ENCODE results near the gene TSPAN18. TPM values are rescaled to one million over a fixed set of nuclear protein-coding genes. Genes with fewer than 3 reads are reported as not detected.
A peak's percentile ranks its signal among the peaks of the same experiment; 100 is the strongest.

TSPAN18 gene
- total and polyA plus RNA-seq, 2 of the 8 experiments (the other 6 are each of a cell fraction or from before 2014, with no cell fraction given), result 5.2 to 10.2 TPM

DNA sequence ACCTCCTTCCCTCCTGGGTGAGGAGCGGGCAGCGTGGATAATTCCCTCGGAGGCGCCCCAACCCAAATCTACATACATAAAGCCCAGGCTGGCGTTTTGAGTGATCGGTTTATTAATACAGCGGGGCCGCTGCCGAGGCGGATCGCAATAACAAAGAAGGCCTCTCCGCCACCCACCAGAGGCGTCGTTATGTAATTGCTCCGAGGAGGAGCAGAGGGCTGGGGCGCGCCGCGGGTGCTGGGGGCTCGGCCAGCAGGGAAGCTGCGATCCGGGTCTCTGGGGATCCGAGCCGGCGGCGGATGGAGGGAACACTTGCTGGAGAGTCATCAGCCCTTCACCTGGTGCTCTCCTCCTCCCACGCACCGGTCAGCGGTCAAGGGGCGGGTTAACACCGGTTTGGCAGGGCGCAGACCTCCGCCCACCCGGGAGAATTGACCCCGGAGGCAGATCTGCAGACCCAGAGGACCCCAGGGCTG is 230.3 kb downstream of the TSPAN18 start:
- POLR2A ChIA-PET (ENCODE audit: partially characterized antibody), result interaction anchor here (1.0 to 2.0 kb wide), 2 partner anchors 11 to 12 kb away, joined by 3 to 7 read pairs; no protein-coding TSS in a partner anchor
- no peaks in the 10 kb centered on the region for H3K79me2 ChIP-seq (ENCODE audit: control insufficient read depth in 1 of 2, insufficient read depth in 2 of 2, low read length in 2 of 2)
- no peak overlapping the region for H2AFZ ChIP-seq (ENCODE audit: low read length)
- H3K36me3 ChIP-seq (ENCODE audit: control insufficient read depth in 2 of 4, insufficient read depth in 4 of 4, low read length in 3 of 4), result no peaks in the 10 kb centered on the region
- peak overlapping the region; percentile 65 for H4K5ac ChIP-seq (ENCODE audit: insufficient read length, low read depth, low read length)
- peak overlapping the region; percentile 79 for H4K91ac ChIP-seq (replicated peaks; ENCODE audit: insufficient read length, low read length)
- peaks cover 18 to 64% (median 40%) of the 10 kb centered on the region in 4 experiments for H3K4me1 ChIP-seq (replicated peaks in 1 of 4; ENCODE audit: control insufficient read depth in 3 of 4, insufficient read depth in 4 of 4, low read length in 3 of 4)
- H3K23ac ChIP-seq (ENCODE audit: insufficient read length), result no peak overlapping the region
- H3K9ac ChIP-seq (replicated peaks in 1 of 4; ENCODE audit: extremely low read depth in 1 of 4, low read depth in 3 of 4, low read length in 3 of 4), result peak overlapping the region in 1 of 4 experiments; percentile 3; a peak in 1 of 7 replicates
- no peak for DNase-seq (ENCODE audit: low read depth in 1 of 2, low spot score in 2 of 2)
- H3K4me2 ChIP-seq (ENCODE audit: insufficient read depth in 1 of 2, low read depth in 2 of 2, low read length in 2 of 2), result peak overlapping the region; percentile 50 to 58
- CTCF ChIA-PET (ENCODE audit: partially characterized antibody), result interaction anchor here (1.1 to 38.2 kb wide), 4 partner anchors 18 to 146 kb away, joined by 3 to 731 read pairs (median 186); no protein-coding TSS in a partner anchor
- H3K4me3 ChIP-seq (ENCODE audit: extremely low read depth in 1 of 4, insufficient read depth in 2 of 4, low read depth in 3 of 4, low read length in 4 of 4), result peak overlapping the region in 2 of 4 experiments; percentile 3 to 50; a peak in 3 of 8 replicates
- peak overlapping the region; percentile 29 for H2BK120ac ChIP-seq (replicated peaks; ENCODE audit: low read depth, low read length)
- H3K14ac ChIP-seq (ENCODE audit: insufficient read length), result no peak overlapping the region
- no peak overlapping the region for H2BK15ac ChIP-seq (ENCODE audit: low read length)
- H3K23me2 ChIP-seq (ENCODE audit: low read depth, low read length), result no peaks in the 10 kb centered on the region; the same call in 1 of the 2 replicates
- H3K27me3 ChIP-seq (replicated peaks in 1 of 4; ENCODE audit: control insufficient read depth in 3 of 4, extremely low read depth in 1 of 4, insufficient read depth in 3 of 4, low read length in 3 of 4), result peaks cover 0 to 2% (median 0%) of the 10 kb centered on the region in 4 experiments; a peak in 3 of 7 replicates
- peak overlapping the region; percentile 60; the same call in 1 of the 2 replicates for H2BK5ac ChIP-seq (ENCODE audit: low read depth, low read length)
- peak overlapping the region; percentile 73 for H3K18ac ChIP-seq (ENCODE audit: extremely low read depth, low read length)
- H4K8ac ChIP-seq (ENCODE audit: extremely low read depth, insufficient read depth, low read length), result peak overlapping the region; percentile 18; the same call in 1 of the 2 replicates
- peak overlapping the region; percentile 44 for H3K56ac ChIP-seq (replicated peaks; ENCODE audit: insufficient read length, low read depth, low read length)
- no peak for FAIRE-seq
- peak overlapping the region; percentile 67; the same call in 1 of the 2 replicates for H2BK20ac ChIP-seq (ENCODE audit: low read length)
- H3K27ac ChIP-seq (ENCODE audit: low read depth, low read length), result no peak overlapping the region
- peak overlapping the region; percentile 40; the same call in 1 of the 2 replicates for H2BK12ac ChIP-seq (ENCODE audit: low read depth, low read length)
- no peaks in the 10 kb centered on the region for H3K9me3 ChIP-seq (ENCODE audit: insufficient read depth in 2 of 2, low read depth in 1 of 2, low read length in 1 of 2)
- WGBS, 2 experiments (ENCODE audit: extremely low coverage in 1 of 2, insufficient coverage in 1 of 2, insufficient read length in 1 of 2, insufficient replicate concordance in 2 of 2, low coverage in 1 of 2, low lambda C conversion rate in 2 of 2, missing lambda C conversion rate in 1 of 2), result 10% methylated on average over 22 of the region's 35 CpGs; no CpG with 5 or more reads in 1 of the 2 experiments
- no peak overlapping the region for H2AK5ac ChIP-seq (ENCODE audit: low read depth, low read length)
- no peaks in the 10 kb centered on the region for H4K20me1 ChIP-seq (replicated peaks in 1 of 2; ENCODE audit: control insufficient read depth in 1 of 2, insufficient read depth in 2 of 2, low read length in 2 of 2)
- TF ChIP-seq CHD2 (IDR thresholded peaks at IDR 0.05; ENCODE audit: low read length), result no peak
- no peak for TF ChIP-seq SIN3A (conservative IDR thresholded peaks at IDR 0.05 in 1 of 2, IDR thresholded peaks at IDR 0.05 in 1 of 2; ENCODE audit: low read depth in 1 of 2, low read length in 2 of 2)
- no peak for TF ChIP-seq JUND (IDR thresholded peaks at IDR 0.05; ENCODE audit: low read length)
- no peak for TF ChIP-seq POLR2AphosphoS5 (IDR thresholded peaks at IDR 0.05; ENCODE audit: low read depth, low read length)
- TF ChIP-seq EGR1 (IDR thresholded peaks at IDR 0.05; ENCODE audit: borderline replicate concordance, low read depth, low read length), result peak; percentile 76; the same call in 1 of the 2 replicates
- TF ChIP-seq MAFK (IDR thresholded peaks at IDR 0.05; ENCODE audit: low read depth, low read length), result no peak
- TF ChIP-seq RAD21 (IDR thresholded peaks at IDR 0.05 in 1 of 2, conservative IDR thresholded peaks at IDR 0.05 in 1 of 2; ENCODE audit: low read depth in 2 of 2, low read length in 2 of 2), result no peak
- TF ChIP-seq SP4 (IDR thresholded peaks at IDR 0.05; ENCODE audit: low read length), result no peak
- TF ChIP-seq ASH2L (IDR thresholded peaks at IDR 0.05; ENCODE audit: low read length), result peak; percentile 20
- no peak for TF ChIP-seq CREB1 (IDR thresholded peaks at IDR 0.05)
- no peak for TF ChIP-seq CBX5 (IDR thresholded peaks at IDR 0.05; ENCODE audit: low read depth, low read length)
- TF ChIP-seq, protein P1, sequence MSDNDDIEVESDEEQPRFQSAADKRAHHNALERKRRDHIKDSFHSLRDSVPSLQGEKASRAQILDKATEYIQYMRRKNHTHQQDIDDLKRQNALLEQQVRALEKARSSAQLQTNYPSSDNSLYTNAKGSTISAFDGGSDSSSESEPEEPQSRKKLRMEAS (IDR thresholded peaks at IDR 0.05), result no peak
- TF ChIP-seq RBBP5 (IDR thresholded peaks at IDR 0.05; ENCODE audit: borderline replicate concordance, low read depth, low read length), result 0 out of 2 replicates have a peak, but pooled peaks have one; percentile 36
- H3K4ac ChIP-seq (replicated peaks; ENCODE audit: insufficient read length, low read depth, low read length), result no peak overlapping the region
- H3K79me1 ChIP-seq (ENCODE audit: low read depth, low read length), result no peaks in the 10 kb centered on the region; the same call in 1 of the 2 replicates
